Endodermal cell (in vitro differentiated cells): Measurements from ENCODE around the gene MEP1A. TPM values are rescaled to one million over a fixed set of nuclear protein-coding genes. Genes with fewer than 3 reads are reported as not detected.

Experiments used
- DNase-seq: peaks from one replicate; pipeline ENCODE4 v3.0.0-alpha.2; 2017
- H3K27ac ChIP-seq: 2 replicates; pipeline ENCODE4 v1.5.1; 2013; ENCODE audit warnings: mild to moderate bottlenecking, low read depth, low read length, moderate library complexity
- H3K27me3 ChIP-seq: 2 replicates; pipeline ENCODE4 v1.6.1; 2013; ENCODE audit warnings: mild to moderate bottlenecking, low read length, moderate library complexity; ENCODE audit not compliant: insufficient read depth, control insufficient read depth, poor library complexity, severe bottlenecking
- H3K36me3 ChIP-seq: 2 replicates; pipeline ENCODE4 v1.7.0; 2013; ENCODE audit warnings: mild to moderate bottlenecking, low read length, moderate library complexity; ENCODE audit not compliant: control insufficient read depth, insufficient read depth
- H3K4me1 ChIP-seq: one replicate; pipeline ENCODE4 v1.7.0; 2013; ENCODE audit warnings: low read length; ENCODE audit not compliant: control insufficient read depth, insufficient read depth
- H3K4me3 ChIP-seq: 2 replicates; pipeline ENCODE4 v1.5.1; 2013; ENCODE audit warnings: mild to moderate bottlenecking, low read length, moderate library complexity
- H3K9ac ChIP-seq: 2 replicates; pipeline ENCODE4 v1.6.1; 2013; ENCODE audit warnings: mild to moderate bottlenecking, low read length, moderate library complexity; ENCODE audit not compliant: poor library complexity, severe bottlenecking; ENCODE audit errors: extremely low read depth
- H3K9me3 ChIP-seq: 2 replicates; pipeline ENCODE4 v1.6.1; 2013; ENCODE audit warnings: mild to moderate bottlenecking, low read length, moderate library complexity; ENCODE audit not compliant: control insufficient read depth
- H3K27ac Mint-ChIP-seq: 2 replicates; pipeline ENCODE4 v1.8.0; 2020; ENCODE audit warnings: mixed read lengths
- H3K27me3 Mint-ChIP-seq: 2 replicates; pipeline ENCODE4 v1.8.0; 2021; ENCODE audit warnings: mild to moderate bottlenecking, mixed read lengths; ENCODE audit not compliant: insufficient read depth
- H3K36me3 Mint-ChIP-seq: 2 replicates; pipeline ENCODE4 v1.8.0; 2020; ENCODE audit warnings: low read depth, mixed read lengths
- H3K4me1 Mint-ChIP-seq: 2 replicates; pipeline ENCODE4 v1.8.0; 2020; ENCODE audit warnings: mixed read lengths
- H3K4me3 Mint-ChIP-seq: 2 replicates; pipeline ENCODE4 v1.8.0; 2020; ENCODE audit warnings: mild to moderate bottlenecking, moderate library complexity, mixed read lengths
- H3K9me3 Mint-ChIP-seq: 2 replicates; pipeline ENCODE4 v1.8.0; 2020; ENCODE audit warnings: mild to moderate bottlenecking, mixed read lengths
- CTCF ChIP-seq: fragments of 200-600 bp; sonication (generic); conservative IDR thresholded peaks from 2 replicates; pipeline ENCODE4 v1.5.0; 2021; ENCODE audit warnings: antibody characterized with exemption, mild to moderate bottlenecking
- WGBS, 2 experiments: methylation state at CpG; one replicate each; pipeline versions ENCODE4 v1.1.5 to v1.1.7; 2013; ENCODE audit warnings: missing lambda C conversion rate in 2 of 2, mixed read lengths in 1 of 2; ENCODE audit not compliant: insufficient coverage in 1 of 2, insufficient read length in 1 of 2; 5-methylcytosine and 5-hydroxymethylcytosine counted together
- total RNA-seq, 2 donors: library from RNA; stranded (reverse); fragmentation: NEBNext Ultra II Directional in 1 of 2; extraction: Animal tissue kit (Norgen Biotek cat#: 25700) in 1 of 2; gene quantifications; 2 replicates in 1 of 2; 3 replicates in 1 of 2; pipeline ENCODE4 v1.2.1, GENCODE V29; 2021

MEP1A gene
- total RNA-seq, 2 donors from 2014 or later: not detected

GRCh38 chr6:46888578-46888977, 95.4 kb downstream of the MEP1A start:
- Histone ChIP-seq H3K9ac (no peak overlapping the region), H3K27me3 (no peaks in the 10 kb centered on the region), H3K4me1 (no peaks in the 10 kb centered on the region), H3K4me3 (no peak overlapping the region), H3K9me3 (no peaks in the 10 kb centered on the region), H3K27ac (no peak overlapping the region), H3K36me3 (no peaks in the 10 kb centered on the region)
- no peak for DNase-seq
- no peaks in the 10 kb centered on the region for H3K4me1 Mint-ChIP-seq
- WGBS, 2 experiments: 87 to 95% methylated on average over 4 of the region's 4 CpGs
- no peak overlapping the region for H3K27ac Mint-ChIP-seq
- H3K9me3 Mint-ChIP-seq: no peaks in the 10 kb centered on the region
- H3K4me3 Mint-ChIP-seq: no peak overlapping the region
- no peaks in the 10 kb centered on the region for H3K36me3 Mint-ChIP-seq
- no peaks in the 10 kb centered on the region for H3K27me3 Mint-ChIP-seq
- no peak for TF ChIP-seq CTCF

Other genes starting within 250 kb of the MEP1A start
- 1 to 10 TPM; 1.8 to 3.8 TPM for gene CYP39A1, start 140.6 kb upstream of the MEP1A start, total RNA-seq
- gene SLC25A27, start 140.4 kb upstream of the MEP1A start, total RNA-seq: 10 to 100 TPM; 12.8 to 18.1 TPM
- under 1 TPM; 0.09 to 0.20 TPM for gene TDRD6, start 105.5 kb upstream of the MEP1A start, total RNA-seq
- 1 to 10 TPM; 1.1 to 3.2 TPM for gene PLA2G7, start 58.0 kb upstream of the MEP1A start, total RNA-seq
- gene ANKRD66, start 46.5 kb upstream of the MEP1A start, total RNA-seq: not detected
- gene ADGRF5, start 128.5 kb downstream of the MEP1A start, total RNA-seq: not detected
- not detected for gene ADGRF1, start 248.9 kb downstream of the MEP1A start, total RNA-seq